Muscle layer of duodenum (tissue), 2 donors: ENCODE measurements around the gene NECAB3.
A peak's percentile ranks its signal among the peaks of the same experiment; 100 is the strongest.

Experiments used
- H3K27ac ChIP-seq: one replicate; pipeline ENCODE4 v1.7.0; 2013; ENCODE audit warnings: mild to moderate bottlenecking, low read length
- H3K27me3 ChIP-seq: one replicate; pipeline ENCODE4 v1.7.0; 2013; ENCODE audit warnings: low read depth, mild to moderate bottlenecking, control low read depth, low read length
- H3K36me3 ChIP-seq, 2 donors: one replicate each; pipeline ENCODE4 v1.7.0; 2013; ENCODE audit warnings: low read length in 2 of 2, control low read depth in 1 of 2, mild to moderate bottlenecking in 1 of 2; ENCODE audit not compliant: insufficient read depth in 2 of 2, control insufficient read depth in 1 of 2
- H3K4me1 ChIP-seq, 2 donors: one replicate each; pipeline ENCODE4 v1.7.0; 2013; ENCODE audit warnings: low read length in 2 of 2, mild to moderate bottlenecking in 2 of 2, control low read depth in 1 of 2, moderate library complexity in 1 of 2; ENCODE audit not compliant: insufficient read depth in 2 of 2, control insufficient read depth in 1 of 2
- H3K4me3 ChIP-seq, 2 donors: one replicate each; pipeline ENCODE4 v1.7.0; 2013; ENCODE audit warnings: low read length in 2 of 2, low read depth in 1 of 2, mild to moderate bottlenecking in 1 of 2
- H3K9me3 ChIP-seq, 2 donors: one replicate each; pipeline ENCODE4 v1.7.0; 2013; ENCODE audit warnings: low read length in 2 of 2, control low read depth in 1 of 2, mild to moderate bottlenecking in 1 of 2; ENCODE audit not compliant: control insufficient read depth in 1 of 2
- donor health status: healthy.

Gene NECAB3

DNA sequence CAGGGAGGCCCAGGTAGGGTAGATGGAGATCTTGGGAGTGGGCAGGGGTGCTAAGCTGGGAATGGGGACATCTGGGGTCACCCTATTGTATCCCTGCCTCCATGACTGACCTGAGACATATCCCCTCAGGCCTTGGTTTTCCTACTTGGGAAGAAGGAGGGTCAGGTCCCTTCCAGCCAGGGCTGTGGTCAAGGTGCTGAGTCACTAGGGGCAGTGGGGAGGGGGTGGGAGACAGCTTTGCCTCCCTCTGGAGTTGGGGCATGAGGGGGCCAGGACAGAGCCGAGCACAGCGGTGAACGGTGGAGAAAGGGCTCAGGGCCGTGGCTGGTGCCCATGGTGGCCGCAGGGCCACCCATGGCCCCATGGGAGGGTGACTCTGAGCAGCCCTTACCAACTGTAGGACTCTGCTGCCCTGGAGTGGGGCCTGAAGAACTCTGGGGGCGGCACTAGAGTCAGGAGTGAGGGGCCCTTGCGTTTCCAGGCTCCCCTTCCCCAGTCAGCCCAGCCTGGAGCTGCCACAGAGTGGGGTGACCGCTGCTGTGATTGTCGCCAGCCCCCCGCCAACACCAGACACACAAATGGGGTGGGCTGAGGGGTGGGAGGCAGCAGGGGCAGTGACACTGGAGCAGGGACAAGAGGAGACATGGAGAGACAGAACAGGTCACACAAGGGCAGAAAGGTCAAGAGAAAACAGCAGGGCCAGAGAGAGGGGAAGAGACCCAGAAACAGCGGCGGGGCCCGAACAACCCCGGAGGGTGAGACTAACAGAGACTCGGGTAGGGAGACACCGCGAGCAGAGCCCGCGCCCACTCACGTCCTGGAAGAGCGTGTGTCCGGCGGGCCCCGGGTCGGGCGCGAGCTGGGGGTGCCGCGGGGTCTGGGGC lies 576 bp downstream of the NECAB3 start:
- H3K27me3 ChIP-seq = no peaks in the 10 kb centered on the region
- H3K27ac ChIP-seq = peak overlapping the region; percentile 45
- peaks cover 20 to 45% of the 10 kb centered on the region in 2 donors for H3K4me1 ChIP-seq

DNA sequence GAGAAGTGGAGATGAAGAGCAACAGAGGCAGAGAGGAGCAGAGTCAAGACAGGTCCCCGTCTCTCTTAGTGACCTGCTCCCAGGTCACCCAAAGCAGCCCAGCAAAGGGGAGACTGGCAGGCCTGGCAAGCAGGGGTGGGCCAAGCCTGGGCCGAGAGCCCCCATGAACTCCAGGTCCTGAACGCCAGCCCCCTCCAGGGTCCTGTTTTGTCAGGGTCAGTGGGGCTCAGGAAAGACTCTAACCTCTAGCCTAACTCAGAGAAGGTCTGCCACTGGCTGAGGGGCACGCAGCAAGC lies 1.2 kb downstream of the NECAB3 start:
- Histone ChIP-seq H3K9me3 (no peaks in the 10 kb centered on the region), H3K4me1 (peaks cover 20 to 48% of the 10 kb centered on the region in 2 donors), H3K27ac (peak overlapping the region; percentile 45), H3K36me3 (peaks cover 0 to 4% of the 10 kb centered on the region in 2 donors), H3K27me3 (no peaks in the 10 kb centered on the region), H3K4me3 (peak overlapping the region; percentile 68 to 70)

More for the DNA sequence above, 576 bp downstream of the NECAB3 start:
- Histone ChIP-seq H3K4me3 (peak overlapping the region; percentile 68 to 70), H3K36me3 (peaks cover 0 to 4% of the 10 kb centered on the region in 2 donors), H3K9me3 (no peaks in the 10 kb centered on the region)

DNA sequence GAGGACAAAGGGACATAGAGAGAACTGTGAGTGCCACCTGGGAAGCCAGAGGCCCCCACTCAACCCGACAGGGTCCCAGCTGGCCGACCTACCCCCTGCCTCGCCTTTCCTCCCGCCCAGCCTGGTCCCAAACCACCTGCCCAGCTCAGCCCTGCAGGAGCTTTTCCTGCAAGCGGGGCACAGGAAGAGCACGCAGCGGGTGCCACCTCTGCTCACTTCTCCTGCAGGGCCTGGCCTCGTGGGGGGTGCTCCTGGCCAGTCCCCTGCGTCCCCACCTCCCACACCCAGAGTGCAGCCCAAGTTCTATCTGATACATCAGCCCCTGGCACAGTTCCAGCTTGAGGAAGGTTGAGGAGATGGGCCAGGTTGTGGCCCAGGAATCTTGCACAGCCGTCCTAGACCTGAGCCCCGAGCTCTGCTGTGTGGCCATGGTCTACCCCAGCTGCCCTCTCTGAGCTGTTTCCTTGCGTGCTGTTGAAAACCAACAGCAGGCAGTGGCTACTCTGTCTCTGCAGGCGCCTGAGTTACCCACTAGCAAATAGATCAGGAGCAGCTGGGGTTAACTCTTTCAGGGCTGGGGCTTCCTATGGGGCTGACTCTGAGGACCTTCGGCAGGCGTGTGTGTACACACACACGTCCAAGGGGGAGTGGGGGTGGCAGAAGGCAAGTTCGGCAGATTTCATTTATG lies 1.7 kb downstream of the NECAB3 start:
- H3K27me3 ChIP-seq = no peaks in the 10 kb centered on the region
- H3K4me1 ChIP-seq = peaks cover 20 to 51% of the 10 kb centered on the region in 2 donors
- H3K27ac ChIP-seq = no peak overlapping the region
- peaks cover 0 to 4% of the 10 kb centered on the region in 2 donors for H3K36me3 ChIP-seq
- H3K4me3 ChIP-seq = peak overlapping the region; percentile 68 to 70
- no peaks in the 10 kb centered on the region for H3K9me3 ChIP-seq

DNA sequence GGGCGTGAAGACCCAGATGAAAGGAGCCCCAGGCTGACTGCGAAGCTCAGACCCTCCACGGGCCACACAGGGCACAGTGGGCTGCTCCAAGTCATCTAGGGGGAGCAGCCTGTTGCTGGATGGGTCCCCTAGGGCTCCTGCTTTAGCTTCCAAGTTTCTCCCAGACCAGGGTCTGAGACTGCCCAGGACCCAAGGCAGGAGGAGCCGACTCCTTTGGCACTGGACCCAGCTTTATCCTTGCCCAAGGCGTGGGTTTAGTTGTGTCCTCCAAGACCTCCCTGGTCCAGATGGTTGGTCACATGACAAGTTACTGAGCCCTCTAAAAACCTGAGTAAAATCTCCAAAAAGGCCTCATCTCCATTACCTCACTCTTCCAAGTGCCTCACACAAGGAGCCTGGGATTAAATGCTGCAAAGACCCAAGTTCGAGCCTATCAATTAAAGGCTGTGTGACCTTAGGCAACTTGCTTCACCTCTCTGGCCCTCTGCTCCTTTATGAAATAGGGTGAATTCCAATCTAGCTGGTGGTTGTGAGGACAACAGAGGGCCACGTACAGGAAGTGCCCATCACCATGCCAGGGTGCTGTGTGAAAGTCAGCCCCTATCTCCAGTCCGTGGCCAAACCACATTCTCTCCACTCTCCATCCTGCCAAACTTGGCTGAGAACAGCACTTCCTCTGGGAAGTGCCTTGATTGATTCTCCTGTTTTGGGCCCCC lies 2.5 kb downstream of the NECAB3 start:
- no peaks in the 10 kb centered on the region for H3K9me3 ChIP-seq
- peaks cover 0 to 4% of the 10 kb centered on the region in 2 donors for H3K36me3 ChIP-seq
- no peak overlapping the region for H3K4me3 ChIP-seq
- H3K4me1 ChIP-seq = peaks cover 20 to 55% of the 10 kb centered on the region in 2 donors
- H3K27ac ChIP-seq = no peak overlapping the region
- no peaks in the 10 kb centered on the region for H3K27me3 ChIP-seq

DNA sequence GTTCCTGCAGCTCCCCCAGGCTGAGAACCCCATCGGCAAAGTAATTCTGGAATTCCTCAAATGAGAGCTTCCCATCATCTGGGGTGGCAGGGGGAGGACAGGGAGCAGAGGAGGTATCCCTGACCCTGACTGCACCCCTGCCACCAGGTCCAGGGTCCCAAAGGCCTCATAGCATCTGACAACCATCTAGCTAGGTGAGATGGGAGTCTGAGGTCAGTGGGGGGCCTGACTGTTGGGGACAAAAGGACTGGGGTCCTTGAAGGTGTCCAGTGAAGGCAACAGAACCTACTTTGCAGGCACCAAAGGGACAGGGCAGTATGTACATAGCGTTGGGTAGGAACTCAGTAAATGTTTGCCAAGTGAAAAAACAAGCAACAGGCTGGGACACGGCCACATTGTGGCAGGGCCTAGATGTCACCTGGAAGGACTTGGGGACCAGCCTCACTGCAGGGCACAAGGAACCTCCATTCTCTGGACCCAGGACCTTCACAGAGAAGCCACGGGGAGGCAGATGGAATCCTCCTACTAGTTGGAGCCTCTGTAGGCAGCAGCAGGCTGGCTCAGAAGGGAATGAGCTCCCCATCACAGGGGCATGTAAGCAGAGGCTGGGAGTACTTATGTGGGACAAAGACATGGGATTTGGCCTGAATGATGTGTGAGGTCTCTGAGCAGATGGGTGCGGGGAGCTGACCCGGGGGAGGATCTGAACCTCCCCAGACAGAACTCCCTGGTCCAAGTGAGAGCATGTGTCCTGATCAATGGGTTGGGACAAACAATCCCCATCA lies 3.3 kb downstream of the NECAB3 start:
- H3K36me3 ChIP-seq = peaks cover 0 to 4% of the 10 kb centered on the region in 2 donors
- H3K9me3 ChIP-seq = no peaks in the 10 kb centered on the region
- H3K27ac ChIP-seq = no peak overlapping the region
- H3K4me3 ChIP-seq = no peak overlapping the region
- no peaks in the 10 kb centered on the region for H3K27me3 ChIP-seq
- peaks cover 23 to 54% of the 10 kb centered on the region in 2 donors for H3K4me1 ChIP-seq

DNA sequence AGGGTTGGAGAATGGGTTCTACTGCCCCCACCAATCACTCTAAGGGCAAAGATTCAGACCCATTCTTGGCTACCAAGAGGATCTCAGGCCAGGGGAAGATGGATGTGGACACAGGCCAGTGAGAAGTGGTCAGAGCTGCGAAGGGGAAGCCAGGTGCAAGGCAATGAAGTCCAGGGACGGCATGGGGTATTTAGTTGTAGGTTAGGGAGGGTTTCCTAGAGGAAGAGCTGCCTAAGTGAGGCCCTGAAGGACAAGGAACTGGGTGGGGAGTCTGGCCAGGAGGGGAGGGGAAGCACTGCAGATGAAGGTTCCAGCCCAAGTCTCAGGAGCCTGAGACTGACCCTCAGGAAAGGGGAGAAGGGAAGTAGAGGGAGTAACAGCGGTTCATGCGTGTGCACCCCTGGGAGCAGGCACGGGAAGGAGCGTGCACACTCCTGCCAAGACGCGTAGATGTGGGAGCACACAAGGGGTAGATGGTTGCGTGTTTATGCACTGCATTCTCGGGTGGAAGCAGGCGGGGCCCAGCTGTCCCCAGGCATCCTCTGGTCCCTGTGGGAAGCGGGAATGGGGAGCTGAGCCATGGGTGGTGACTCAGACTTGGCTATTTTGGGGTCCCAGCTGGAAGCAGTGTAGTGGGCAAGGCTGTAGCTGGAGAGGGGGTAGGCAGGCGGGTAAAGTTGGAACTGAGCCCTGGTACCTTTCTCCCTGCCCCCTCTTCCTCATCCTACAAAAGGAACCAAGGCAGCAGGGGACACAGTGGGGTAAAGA lies 4.2 kb downstream of the NECAB3 start:
- Histone ChIP-seq H3K9me3 (no peaks in the 10 kb centered on the region), H3K27me3 (no peaks in the 10 kb centered on the region), H3K4me3 (no peak overlapping the region), H3K36me3 (peaks cover 0 to 4% of the 10 kb centered on the region in 2 donors), H3K4me1 (peaks cover 14 to 46% of the 10 kb centered on the region in 2 donors), H3K27ac (no peak overlapping the region)

DNA sequence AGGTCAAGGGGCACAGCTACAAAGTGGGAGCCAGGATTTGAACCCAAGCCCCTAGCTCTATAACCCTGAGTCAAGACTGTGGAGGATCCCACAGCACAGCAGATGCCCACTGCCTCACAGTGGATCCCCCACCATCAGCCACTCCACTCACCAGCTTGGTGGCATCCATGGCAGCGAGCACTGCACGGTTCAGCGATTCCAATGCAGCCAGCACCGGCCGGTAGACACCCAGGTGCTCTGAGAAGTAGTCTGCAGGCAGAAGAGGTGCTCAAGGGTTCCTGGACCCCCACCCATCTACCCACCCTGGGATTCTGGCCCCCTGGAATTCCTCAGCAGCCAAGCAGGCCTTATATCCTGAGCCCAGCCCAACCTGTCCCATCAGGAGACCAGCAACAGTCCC lies 5.0 kb downstream of the NECAB3 start:
- Histone ChIP-seq H3K36me3 (peaks cover 0 to 4% of the 10 kb centered on the region in 2 donors), H3K4me1 (peaks cover 15 to 48% of the 10 kb centered on the region in 2 donors), H3K27ac (no peak overlapping the region)

DNA sequence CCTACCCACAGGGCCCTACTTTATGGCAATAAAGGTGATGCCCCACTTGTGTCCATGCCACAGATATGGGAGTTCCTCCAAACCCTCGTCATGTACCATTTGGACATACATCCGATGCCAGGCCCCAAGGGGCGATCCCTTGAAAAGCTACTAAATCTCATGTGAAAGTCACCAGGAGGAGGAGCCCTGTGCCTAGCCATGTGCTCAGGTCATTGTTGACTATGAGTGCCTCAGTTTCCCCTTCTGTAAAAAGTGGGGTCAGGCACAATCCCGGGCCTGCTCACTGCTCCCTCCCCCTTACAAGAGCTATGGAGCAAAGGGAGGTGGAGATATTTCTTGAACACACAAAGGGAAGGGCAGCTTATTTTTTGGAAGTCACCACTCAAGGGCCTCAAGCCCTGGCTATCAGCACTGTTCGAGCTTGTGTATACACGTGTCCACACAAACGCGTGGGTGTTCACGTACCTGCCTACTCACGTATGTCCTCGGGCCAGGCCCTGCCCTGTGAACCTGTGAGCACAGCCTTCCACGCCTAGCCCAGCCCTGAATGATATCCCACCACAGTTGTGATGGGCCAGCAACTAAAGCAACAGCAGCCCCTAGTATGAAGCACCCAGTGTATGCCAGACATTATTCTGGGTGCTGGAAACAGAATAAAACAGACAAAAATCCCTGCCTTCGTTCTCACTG lies 5.6 kb downstream of the NECAB3 start:
- no peak overlapping the region for H3K4me3 ChIP-seq
- H3K4me1 ChIP-seq = peaks cover 19 to 49% of the 10 kb centered on the region in 2 donors
- H3K27ac ChIP-seq = no peak overlapping the region

More for the DNA sequence above, 5.0 kb downstream of the NECAB3 start:
- Histone ChIP-seq H3K9me3 (no peaks in the 10 kb centered on the region), H3K4me3 (no peak overlapping the region), H3K27me3 (no peaks in the 10 kb centered on the region)

DNA sequence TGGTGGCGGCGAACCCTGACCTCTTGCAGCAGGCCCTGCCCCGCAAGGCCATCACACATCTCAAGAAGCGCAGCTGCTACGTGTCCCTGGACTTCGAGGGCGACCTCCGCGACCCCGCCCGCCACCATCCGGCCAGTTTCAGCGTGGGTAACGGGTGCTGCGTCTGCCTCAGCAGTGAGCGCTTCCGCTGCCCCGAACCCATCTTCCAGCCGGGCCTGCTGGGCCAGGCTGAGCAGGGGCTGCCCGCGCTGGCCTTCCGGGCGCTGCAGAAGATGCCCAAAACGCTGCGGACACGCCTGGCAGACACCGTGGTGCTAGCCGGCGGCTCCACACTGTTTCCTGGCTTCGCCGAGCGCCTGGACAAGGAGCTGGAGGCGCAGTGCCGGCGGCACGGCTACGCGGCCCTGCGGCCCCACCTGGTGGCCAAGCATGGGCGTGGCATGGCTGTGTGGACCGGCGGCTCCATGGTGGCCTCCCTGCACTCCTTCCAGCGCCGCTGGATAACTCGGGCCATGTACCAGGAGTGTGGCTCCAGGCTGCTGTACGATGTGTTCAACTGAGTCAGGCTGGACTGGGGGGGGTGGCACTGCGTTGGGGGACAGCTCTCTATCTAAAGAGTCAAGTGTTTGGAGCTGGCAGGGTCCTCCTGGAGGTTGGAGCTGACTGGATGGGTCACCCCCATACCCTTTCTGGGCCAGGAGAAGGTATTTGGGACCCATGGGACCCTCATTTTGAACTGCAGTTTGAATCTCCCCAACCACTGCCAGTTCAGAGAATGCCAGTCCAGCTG lies 6.4 kb downstream of the NECAB3 start:
- Histone ChIP-seq H3K9me3 (no peaks in the 10 kb centered on the region), H3K27me3 (no peaks in the 10 kb centered on the region), H3K36me3 (peaks cover 0 to 4% of the 10 kb centered on the region in 2 donors), H3K4me1 (peaks cover 14 to 45% of the 10 kb centered on the region in 2 donors), H3K4me3 (peak overlapping the region; percentile 59 to 80), H3K27ac (no peak overlapping the region)

More for the DNA sequence above, 5.6 kb downstream of the NECAB3 start:
- Histone ChIP-seq H3K27me3 (no peaks in the 10 kb centered on the region), H3K36me3 (peaks cover 0 to 4% of the 10 kb centered on the region in 2 donors), H3K9me3 (no peaks in the 10 kb centered on the region)
